ENCODE measurements around the gene IAH1. TPM values are rescaled to one million over a fixed set of nuclear protein-coding genes. Genes with fewer than 3 reads are reported as not detected.

IAH1 gene
- total and polyA plus RNA-seq, 10 donors, result 29.7 to 76.5 (median 39.3) TPM

- Histone ChIP-seq H3K27me3 (replicated peaks in 1 of 7) (no peaks in the 10 kb centered on the region), H3K4me3 (no peak overlapping the region), H3K36me3 (peaks cover 0 to 98% (median 33%) of the 10 kb centered on the region in 6 donors), H3K9me3 (no peaks in the 10 kb centered on the region), H3K27ac (no peak overlapping the region), H3K4me1 (peaks cover 0 to 9% (median 0%) of the 10 kb centered on the region in 6 donors)
- no peak for DNase-seq
- 91 to 97% (median 93%) methylated on average over 3 of the region's 3 CpGs for WGBS, 5 donors
- TF ChIP-seq CTCF (IDR thresholded peaks at IDR 0.05 in 8 of 11, conservative IDR thresholded peaks at IDR 0.05 in 3 of 11), result no peak
- intact Hi-C loops (cut with DNase I; ENCODE audit: low total_unique reads), result no loop called here
Observed at GRCh38 chr2:9461079-9461478, 13.3 kb upstream of the IAH1 start.

GRCh38 chr2:9462313-9462712 is 12.0 kb upstream of the IAH1 start:
- no peak for DNase-seq
- intact Hi-C loops (cut with DNase I; ENCODE audit: low total_unique reads), result no loop called here
- peaks cover 0 to 9% (median 0%) of the 10 kb centered on the region in 6 donors for H3K4me1 ChIP-seq
- no peak for TF ChIP-seq POLR2A (IDR thresholded peaks at IDR 0.05)
- TF ChIP-seq POLR2AphosphoS5 (IDR thresholded peaks at IDR 0.05), result no peak
- H3K4me3 ChIP-seq, result no peak overlapping the region
- no peaks in the 10 kb centered on the region for H3K27me3 ChIP-seq (replicated peaks in 1 of 7)
- H3K9me3 ChIP-seq, result no peaks in the 10 kb centered on the region
- H3K36me3 ChIP-seq, result peaks cover 0 to 91% (median 29%) of the 10 kb centered on the region in 6 donors
- no peak overlapping the region for H3K27ac ChIP-seq
- 76 to 95% (median 92%) methylated on average over 5 of the region's 5 CpGs for WGBS, 5 donors

GRCh38 chr2:9462886-9463697 is 11.3 kb upstream of the IAH1 start:
- H3K9me3 ChIP-seq, result no peaks in the 10 kb centered on the region
- H3K4me1 ChIP-seq, result peaks cover 0 to 9% (median 0%) of the 10 kb centered on the region in 6 donors
- no peak for DNase-seq
- intact Hi-C loops (cut with DNase I; ENCODE audit: low total_unique reads), result no loop called here
- H3K27me3 ChIP-seq (replicated peaks in 1 of 7), result no peaks in the 10 kb centered on the region
- H3K27ac ChIP-seq, result peak overlapping the region in 1 of 8 donors; percentile 32
- H3K36me3 ChIP-seq, result peaks cover 3 to 91% (median 31%) of the 10 kb centered on the region in 6 donors
- no peak overlapping the region for H3K4me3 ChIP-seq
- TF ChIP-seq POLR2AphosphoS5 (IDR thresholded peaks at IDR 0.05) (no peak), CTCF (IDR thresholded peaks at IDR 0.05 in 8 of 11, conservative IDR thresholded peaks at IDR 0.05 in 3 of 11) (no peak), POLR2A (IDR thresholded peaks at IDR 0.05) (no peak)
- 74 to 91% (median 82%) methylated on average over 6 of the region's 6 CpGs for WGBS, 5 donors

- 38 to 77% (median 51%) methylated on average over 7 of the region's 7 CpGs for WGBS, 5 donors
- DNase-seq, result no peak
- intact Hi-C loops (cut with DNase I; ENCODE audit: low total_unique reads), result no loop called here
- Histone ChIP-seq H3K4me1 (peaks cover 0 to 9% (median 0%) of the 10 kb centered on the region in 6 donors), H3K36me3 (peaks cover 3 to 91% (median 30%) of the 10 kb centered on the region in 6 donors), H3K4me3 (no peak overlapping the region), H3K27ac (peak overlapping the region in 1 of 8 donors; percentile 32), H3K27me3 (replicated peaks in 1 of 7) (no peaks in the 10 kb centered on the region), H3K9me3 (no peaks in the 10 kb centered on the region)
- TF ChIP-seq POLR2AphosphoS5 (IDR thresholded peaks at IDR 0.05), result no peak
- no peak for TF ChIP-seq CTCF (IDR thresholded peaks at IDR 0.05 in 8 of 11, conservative IDR thresholded peaks at IDR 0.05 in 3 of 11)
Observed at GRCh38 chr2:9463698-9464034, 10.7 kb upstream of the IAH1 start.
